HepG2 (cell line): ENCODE data around the gene CHPF. TPM values are rescaled to one million over a fixed set of nuclear protein-coding genes. Genes with fewer than 3 reads are reported as not detected.
A peak's percentile ranks its signal among the peaks of the same experiment; 100 is the strongest.

Experiments
- ATAD3A ChIP-seq: sonication (generic); formaldehyde crosslinking; IDR thresholded peaks from 2 replicates; pipeline ENCODE4 v1.4.0; 2020; ENCODE audit warnings: missing genetic modification reagents
- ATF4 ChIP-seq, 2 experiments: fragments of 450-650 bp in 1 of 2; sonication (generic) in 1 of 2; formaldehyde crosslinking; IDR thresholded peaks; 2 replicates each; pipeline versions ENCODE4 v1.5.0 to v1.8.0; 2020 to 2022; ENCODE audit warnings: mild to moderate bottlenecking in 1 of 2, missing genetic modification reagents in 1 of 2
- GTF3A ChIP-seq: sonication (generic); formaldehyde crosslinking; conservative IDR thresholded peaks from 2 replicates; pipeline ENCODE4 v1.4.0; 2020; ENCODE audit warnings: mild to moderate bottlenecking, missing genetic modification reagents
- MTF2 ChIP-seq: sonication (generic); formaldehyde crosslinking; IDR thresholded peaks from 2 replicates; pipeline ENCODE4 v1.5.0; 2020; ENCODE audit warnings: missing genetic modification reagents, borderline replicate concordance
- NR2F6 ChIP-seq, 2 experiments: IDR thresholded peaks; 2 replicates each; pipeline ENCODE4 v1.6.1; 2016; ENCODE audit warnings: antibody characterized with exemption in 1 of 2, mild to moderate bottlenecking in 1 of 2
- SIN3B ChIP-seq: fragments of 150-350 bp; IDR thresholded peaks from 2 replicates; pipeline ENCODE4 v1.6.1; 2014; ENCODE audit warnings: low read length
- SMYD3 ChIP-seq: sonication (generic); formaldehyde crosslinking; IDR thresholded peaks from 2 replicates; pipeline ENCODE4 v1.8.1; 2023; ENCODE audit warnings: mild to moderate bottlenecking, missing genetic modification reagents
- TCF12 ChIP-seq, 2 experiments: fragments of 450-650 bp in 1 of 2; sonication (generic) in 1 of 2; formaldehyde crosslinking in 1 of 2; IDR thresholded peaks; 2 replicates each; pipeline versions ENCODE4 v1.6.1 to v1.8.0; 2017 to 2022; ENCODE audit warnings: antibody characterized with exemption in 1 of 2, mild to moderate bottlenecking in 1 of 2, missing genetic modification reagents in 1 of 2, moderate library complexity in 1 of 2
- ZBTB43 ChIP-seq: sonication (generic); formaldehyde crosslinking; conservative IDR thresholded peaks from 2 replicates; pipeline ENCODE4 v1.4.0; 2020; ENCODE audit warnings: missing genetic modification reagents
- ZNF142 ChIP-seq: sonication (generic); formaldehyde crosslinking; IDR thresholded peaks from 2 replicates; pipeline ENCODE4 v1.4.0; 2020; ENCODE audit warnings: missing genetic modification reagents
- ZNF687 ChIP-seq: sonication (generic); formaldehyde crosslinking; IDR thresholded peaks from 2 replicates; pipeline ENCODE4 v1.5.1; 2020; ENCODE audit warnings: mild to moderate bottlenecking, missing genetic modification reagents, moderate library complexity
- ZNF710 ChIP-seq: sonication (generic); formaldehyde crosslinking; IDR thresholded peaks from 2 replicates; pipeline ENCODE4 v1.5.0; 2020; ENCODE audit warnings: mild to moderate bottlenecking, missing genetic modification reagents, borderline replicate concordance
- polyA plus RNA-seq, 8 experiments: library from polyadenylated mRNA; depleted of rRNA in 3 of 8; stranded (reverse) in 7 of 8; unstranded in 1 of 8; fragments of >200 nt; fragmentation: Illumina TruSeq in 4 of 8; extraction: Trizol in 4 of 8; gene quantifications; 2 replicates each; pipeline versions ENCODE4 v1.2.1 to v1.2.3, GENCODE V29; 2011 to 2016; ENCODE audit warnings: low read depth in 4 of 8, missing spikeins in 1 of 8, mixed read lengths in 1 of 8; ENCODE audit not compliant: insufficient read depth in 1 of 8
- total RNA-seq, 5 experiments: library from RNA; depleted of rRNA; stranded (reverse); fragments of >200 nt; fragmentation: Illumina TruSeq; extraction: Trizol; gene quantifications; 2 replicates each; pipeline ENCODE4 v1.2.3, GENCODE V29; 2016; ENCODE audit warnings: low read depth in 1 of 5

Gene CHPF
- total and polyA plus RNA-seq, 2 of the 13 experiments (the other 11 are each of a cell fraction or from before 2014, with no cell fraction given): 79.6 to 111 TPM

- TF ChIP-seq ZNF142 (CRISPR knock-in tag) (no peak), SMYD3 (CRISPR knock-in tag) (no peak; the same call in 1 of the 2 replicates), NR2F6 (IDR thresholded peaks at IDR 0.05) (peak; percentile 76), NR2F6 (CRISPR knock-in tag; IDR thresholded peaks at IDR 0.05) (peak; percentile 82; the same call in 1 of the 2 replicates), GTF3A (CRISPR knock-in tag) (peak; percentile 95; the same call in 1 of the 2 replicates), ZNF710 (peak; percentile 97), ZBTB43 (CRISPR knock-in tag) (peak; percentile 99), ZNF687 (CRISPR knock-in tag) (peak; percentile 98), ATAD3A (no peak), TCF12 (IDR thresholded peaks at IDR 0.05) (no peak), TCF12 (CRISPR knock-in tag; IDR thresholded peaks at IDR 0.05) (peak; percentile 96), ATF4 (CRISPR knock-in tag; IDR thresholded peaks at IDR 0.05) (no peak; a peak in 1 of 4 replicates), SIN3B (no peak), MTF2 (CRISPR knock-in tag) (no peak)
Measured at GRCh38 chr2:219576505-219577388, 33.1 kb upstream of the CHPF start (continued).
